ENCODE results near the gene TMEM201.

DNA sequence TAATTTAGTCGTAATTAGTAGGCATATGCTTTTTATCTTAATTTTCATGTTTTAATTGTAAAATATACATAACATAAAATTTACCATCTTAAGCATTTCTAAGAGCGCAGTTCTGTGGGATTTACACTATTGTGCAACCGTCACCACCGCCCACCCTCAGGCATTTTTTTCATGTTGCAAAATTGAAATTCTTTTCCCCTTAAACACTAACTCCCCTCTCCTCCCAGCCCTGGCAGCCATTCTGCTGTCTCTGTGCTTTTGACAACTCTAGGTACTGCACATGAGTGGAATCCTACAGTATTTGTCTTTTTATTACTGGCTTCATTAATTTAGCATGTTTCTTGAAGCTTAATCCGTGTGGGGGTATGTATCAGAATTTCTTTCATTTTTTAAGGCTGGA lies 70.6 kb downstream of the TMEM201 start:
- TF ChIP-seq CTCF (IDR thresholded peaks at IDR 0.05) (no peak), POLR2AphosphoS5 (IDR thresholded peaks at IDR 0.05; ENCODE audit: insufficient read depth in 1 of 2, low read depth in 1 of 2) (no peak), POLR2A (IDR thresholded peaks at IDR 0.05) (no peak)
